HTERT RPE-1 (cell line): Measurements from ENCODE around the gene FAH.
"Not testable (repeated sequence)": the region's sequence is repeated elsewhere in the genome, so short reads cannot be mapped to it uniquely, and the experiment has no call there.

Experiments used
- in situ Hi-C: fragments of 300-500 bp; cut with MboI; formaldehyde crosslinking; loops from 4 replicates; pipeline ENCODE4 v1.14.3; 2020; ENCODE audit warnings: low sequenced_read_pairs

FAH gene

GRCh38 chr15:80151148-80151547 is 1.7 kb upstream of the FAH start:
- in situ Hi-C loops: no loop called here

GRCh38 chr15:80151576-80151975 is 1.2 kb upstream of the FAH start:
- in situ Hi-C loops: no loop called here

GRCh38 chr15:80152180-80152895 is 461 bp upstream of the FAH start:
- in situ Hi-C loops: no loop called here

GRCh38 chr15:80153900-80154299 is 1.1 kb downstream of the FAH start:
- in situ Hi-C loops: no loop called here

- in situ Hi-C loops: no loop called here
Observed at GRCh38 chr15:80154336-80154735, 1.5 kb downstream of the FAH start.

DNA sequence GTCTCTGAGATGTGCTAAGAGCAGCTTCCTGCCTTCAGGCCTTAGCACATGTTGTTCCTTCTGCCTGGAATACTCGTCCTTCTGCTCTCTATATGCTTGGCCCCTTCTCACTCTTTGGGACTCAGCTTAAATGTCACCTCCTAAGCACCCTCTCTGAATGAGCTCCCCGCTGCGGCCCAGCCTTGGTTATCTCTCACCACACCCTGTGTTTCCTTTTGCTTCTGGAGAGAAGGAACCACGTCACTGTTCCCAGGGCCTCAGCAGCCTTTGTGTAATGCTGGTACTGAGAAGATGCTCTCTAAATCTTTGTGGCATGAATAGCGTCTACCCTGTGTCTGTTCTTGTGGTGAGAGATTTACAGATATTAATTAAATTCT is 2.2 kb downstream of the FAH start:
- in situ Hi-C loops: no loop called here

DNA sequence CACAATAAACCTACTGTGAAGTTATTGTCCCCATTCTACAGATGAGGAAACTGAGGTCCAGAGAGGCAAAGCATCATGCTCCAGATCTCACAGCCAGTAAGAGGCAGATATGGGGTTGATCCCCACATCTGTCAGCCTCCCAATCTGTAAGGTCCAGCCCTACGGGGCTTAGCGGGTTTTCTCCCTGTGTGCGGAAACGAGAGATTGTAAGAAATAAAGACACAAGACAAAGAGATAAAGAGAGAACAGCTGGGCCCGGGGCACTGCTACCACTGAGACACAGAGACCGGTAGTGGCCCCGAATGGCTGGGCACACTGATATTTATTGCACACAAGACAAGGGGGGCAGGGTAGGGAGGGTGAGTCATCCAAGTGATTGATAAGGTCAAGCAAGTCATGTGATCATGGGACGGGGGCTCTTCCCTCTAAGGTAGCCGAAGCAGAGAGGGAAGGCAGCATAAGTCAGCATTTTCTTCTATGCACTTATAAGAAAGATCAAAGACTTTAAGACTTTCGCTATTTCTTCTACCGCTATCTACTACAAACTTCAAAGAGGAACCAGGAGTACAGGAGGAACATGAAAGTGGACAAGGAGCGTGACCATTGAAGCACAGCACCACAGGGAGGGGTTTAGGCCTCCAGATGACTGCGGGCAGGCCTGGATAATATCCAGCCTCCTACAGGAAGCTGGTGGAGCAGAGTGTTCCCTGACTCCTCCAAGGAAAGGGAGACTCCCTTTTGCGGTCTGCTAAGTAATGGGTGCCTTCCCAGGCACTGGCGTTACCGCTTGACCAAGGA is 2.8 kb downstream of the FAH start:
- in situ Hi-C loops: not testable (repeated sequence)

DNA sequence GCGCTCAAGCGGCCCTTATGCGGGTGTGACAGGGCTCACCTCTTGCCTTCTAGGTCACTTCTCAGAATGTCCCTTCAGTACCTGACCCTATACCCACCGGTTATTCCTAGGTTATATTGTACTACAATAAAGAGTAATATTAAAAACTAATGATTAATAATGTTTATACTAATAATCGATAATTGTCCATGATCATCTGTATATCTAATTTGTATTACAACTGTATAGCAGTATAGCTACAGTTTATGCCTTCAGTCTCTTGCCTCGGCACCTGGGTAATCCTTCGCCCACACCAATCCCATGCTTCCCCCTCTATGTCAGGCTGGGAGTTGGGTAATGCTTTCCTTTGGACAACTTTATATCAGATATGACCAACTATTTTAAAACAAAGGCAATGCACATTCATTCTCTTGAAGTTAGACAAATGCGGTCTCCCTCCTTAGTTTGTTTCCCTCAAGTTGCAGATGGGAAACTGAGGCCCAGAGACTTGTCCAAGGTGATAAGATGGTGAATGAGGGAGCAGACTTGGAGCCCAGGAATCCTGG is 3.4 kb downstream of the FAH start:
- in situ Hi-C loops: no loop called here

DNA sequence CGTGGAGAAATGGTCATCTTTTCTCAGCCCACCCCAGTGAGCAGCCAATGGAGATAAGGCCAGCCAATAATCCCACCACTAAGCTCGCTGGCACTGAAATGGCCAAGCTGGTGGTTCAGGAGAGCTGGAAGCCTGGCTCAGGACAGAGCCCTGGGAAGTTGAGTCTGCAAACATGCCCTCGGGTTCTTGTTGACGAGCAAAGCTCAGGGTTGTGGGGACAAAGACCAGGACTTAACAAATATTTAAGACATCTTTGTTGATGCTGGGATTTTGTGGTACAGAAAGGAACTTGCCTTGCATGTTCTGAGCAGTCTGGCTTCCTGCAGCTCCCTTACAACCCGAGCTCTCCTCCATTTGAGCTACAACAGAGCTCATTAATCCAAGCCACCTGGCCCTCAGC is 4.4 kb downstream of the FAH start:
- in situ Hi-C loops: no loop called here

- in situ Hi-C loops: no loop called here
Observed at GRCh38 chr15:80159301-80159700, 6.5 kb downstream of the FAH start.

- in situ Hi-C loops: no loop called here
Observed at GRCh38 chr15:80159811-80160569, 7.2 kb downstream of the FAH start.

DNA sequence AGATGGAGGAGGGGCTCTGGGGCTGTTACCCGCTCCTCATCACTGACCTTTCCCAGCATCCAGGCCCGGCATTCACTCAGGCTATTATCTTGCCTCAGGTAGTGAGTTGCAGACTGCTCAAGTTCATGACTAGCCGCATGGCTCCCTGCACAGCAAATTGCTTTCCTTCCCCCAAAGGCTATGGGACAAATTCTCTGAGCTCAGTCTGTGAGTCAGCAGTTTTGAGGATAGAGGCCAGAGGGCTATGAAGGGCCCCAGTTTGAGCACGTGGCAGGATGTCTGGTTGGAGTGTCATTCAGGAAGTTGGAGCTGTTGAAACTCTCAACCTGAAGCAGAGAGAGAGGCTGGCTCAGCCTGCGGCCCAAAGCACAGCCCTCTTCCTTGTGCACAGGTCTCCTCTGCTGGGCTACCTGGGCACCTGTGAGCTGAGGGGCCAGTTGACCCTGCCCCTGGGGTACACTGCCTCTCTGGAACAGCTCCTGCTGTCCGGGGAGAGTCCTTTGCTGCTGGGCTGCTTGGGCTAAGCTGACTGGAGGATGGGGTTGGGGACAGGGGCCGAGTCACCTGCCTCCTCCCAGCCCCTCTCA is 7.9 kb downstream of the FAH start:
- in situ Hi-C loops: no loop called here

DNA sequence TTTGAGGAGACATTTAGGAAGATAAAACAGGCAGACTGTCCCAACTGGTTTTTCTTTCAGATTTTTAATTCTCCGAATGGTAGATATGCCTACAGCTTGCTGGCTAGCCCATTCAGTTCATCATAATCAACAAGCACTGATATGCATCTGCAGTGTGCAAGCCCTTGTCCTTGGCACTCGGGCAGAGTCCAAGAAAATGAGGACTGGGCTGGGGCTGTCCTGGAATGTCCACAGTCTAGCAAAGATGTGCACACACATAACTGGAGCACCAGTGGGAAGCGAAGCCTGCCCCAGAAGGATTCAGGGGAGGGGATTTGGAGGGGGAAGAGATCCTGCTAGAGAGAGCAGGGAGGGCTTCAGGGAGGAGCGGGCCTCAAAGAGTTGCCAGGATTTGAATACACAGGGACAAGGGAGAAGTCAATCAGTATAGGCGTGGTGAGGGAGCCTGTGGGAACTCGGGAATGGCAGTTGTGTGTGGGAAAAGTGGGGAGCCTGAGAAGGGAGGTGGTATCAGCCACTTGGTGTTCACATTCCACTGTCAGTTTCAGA is 8.7 kb downstream of the FAH start:
- in situ Hi-C loops: no loop called here

DNA sequence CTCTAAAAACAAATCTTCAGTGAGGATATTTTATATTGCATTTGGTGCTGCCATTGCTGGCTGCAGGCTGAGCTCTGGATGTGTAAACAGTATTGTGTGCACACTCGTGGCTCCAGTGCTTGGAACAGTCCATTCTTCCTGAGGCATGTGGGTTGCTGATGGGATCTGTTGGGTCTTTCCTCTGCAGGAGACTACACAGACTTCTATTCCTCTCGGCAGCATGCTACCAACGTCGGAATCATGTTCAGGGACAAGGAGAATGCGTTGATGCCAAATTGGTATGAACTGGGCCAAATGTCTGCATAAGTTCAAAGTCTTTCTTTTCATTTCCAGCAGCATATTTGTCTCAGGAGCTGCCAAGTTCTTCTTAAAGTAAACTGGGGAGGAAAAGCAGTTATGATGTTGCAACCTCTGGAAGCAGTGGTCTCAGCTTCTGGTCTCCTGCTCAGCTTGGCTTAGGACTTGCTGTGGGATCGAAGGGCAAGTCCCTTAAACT is 9.3 kb downstream of the FAH start:
- in situ Hi-C loops: no loop called here

DNA sequence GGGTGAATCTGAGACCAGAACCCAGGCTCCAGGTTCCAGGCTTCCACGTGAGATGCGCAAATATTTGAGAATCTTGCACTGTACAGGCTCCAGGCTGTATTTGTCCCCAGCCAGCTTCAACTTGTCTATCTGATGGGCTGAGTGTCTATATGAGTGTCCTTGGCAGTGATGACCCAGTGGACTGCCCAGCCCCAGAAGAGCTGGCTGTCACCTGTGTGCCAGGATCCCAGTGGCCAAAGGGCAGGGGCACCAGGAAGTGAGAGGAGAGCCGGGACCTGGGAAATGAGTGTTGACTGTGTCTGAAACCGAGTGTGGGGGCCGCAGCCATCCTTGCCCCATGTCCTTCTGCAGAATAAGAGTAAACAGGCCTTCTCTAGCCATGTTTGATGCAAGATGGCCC is 10.4 kb downstream of the FAH start:
- in situ Hi-C loops: no loop called here

GRCh38 chr15:80163897-80164296 is 11.1 kb downstream of the FAH start:
- in situ Hi-C loops: no loop called here

DNA sequence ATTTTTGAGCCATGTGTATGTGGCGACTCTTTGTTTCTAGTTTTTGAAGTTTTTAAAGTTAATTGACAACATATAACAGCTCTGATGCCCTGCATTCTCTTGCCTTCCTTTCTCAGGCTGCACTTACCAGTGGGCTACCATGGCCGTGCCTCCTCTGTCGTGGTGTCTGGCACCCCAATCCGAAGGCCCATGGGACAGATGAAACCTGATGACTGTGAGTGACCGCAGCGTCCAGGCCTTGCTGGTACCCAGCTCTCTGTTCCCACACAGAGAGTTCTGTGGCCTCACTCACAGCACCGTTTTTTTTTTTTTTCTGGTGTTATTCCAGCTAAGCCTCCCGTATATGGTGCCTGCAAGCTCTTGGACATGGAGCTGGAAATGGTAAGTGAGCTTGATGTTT is 15.1 kb downstream of the FAH start:
- in situ Hi-C loops: no loop called here

- in situ Hi-C loops: no loop called here
Observed at GRCh38 chr15:80168421-80168820, 15.6 kb downstream of the FAH start.

DNA sequence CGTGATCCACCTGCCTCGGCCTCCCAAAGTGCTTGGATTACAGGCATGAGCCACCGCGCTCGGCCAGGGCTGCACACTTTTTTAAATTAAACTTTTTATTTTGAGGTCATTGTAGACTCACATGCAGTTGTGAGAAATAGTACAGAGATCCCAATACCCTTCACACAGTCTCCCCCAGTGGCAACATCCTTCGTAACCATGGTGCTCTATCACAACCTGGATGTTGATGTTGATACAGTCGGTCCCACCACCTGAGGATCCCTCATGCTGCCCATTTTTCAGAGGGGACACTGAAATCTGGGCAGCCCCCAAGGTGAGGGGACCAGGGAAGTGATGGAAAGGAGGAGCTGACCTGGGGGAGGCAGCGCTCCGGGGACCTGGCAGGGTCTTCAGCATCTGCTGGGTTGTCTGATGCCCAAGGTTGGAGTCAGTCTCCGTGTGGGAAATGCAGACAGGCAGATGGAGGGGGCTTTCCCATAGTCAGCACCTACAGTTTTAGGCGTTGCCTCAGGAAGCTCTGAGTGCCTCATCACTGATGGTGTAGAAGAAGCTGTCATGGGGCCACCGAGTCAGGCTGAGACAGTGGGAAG is 17.1 kb downstream of the FAH start:
- in situ Hi-C loops: no loop called here

DNA sequence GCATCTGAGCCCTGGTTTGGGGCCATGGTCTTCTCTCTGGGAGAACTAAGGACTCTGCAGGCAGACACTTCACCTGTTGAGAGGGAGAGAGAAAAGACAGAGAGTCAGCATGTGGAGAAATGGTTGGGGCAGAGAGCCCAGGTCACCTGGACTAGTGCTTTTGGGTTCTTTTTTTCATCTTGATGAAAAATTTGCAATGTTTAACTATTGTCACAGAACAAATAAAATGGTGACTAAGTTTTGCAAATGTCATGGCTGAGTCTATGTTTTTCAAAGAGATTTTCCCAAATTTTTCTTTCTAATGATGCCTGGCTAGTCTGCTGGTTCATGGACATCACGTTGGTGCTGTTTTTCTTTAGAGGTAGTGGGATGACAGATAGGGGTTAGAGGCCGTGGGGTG is 17.8 kb downstream of the FAH start:
- in situ Hi-C loops: no loop called here
